Muscle of leg (tissue), 11 donors: ENCODE data around the gene NOTCH4. TPM values are rescaled to one million over a fixed set of nuclear protein-coding genes. Genes with fewer than 3 reads are reported as not detected.
A peak's percentile ranks its signal among the peaks of the same experiment; 100 is the strongest.
"Not testable (repeated sequence)": the region's sequence is repeated elsewhere in the genome, so short reads cannot be mapped to it uniquely, and the experiment has no call there.

ENCODE experiments used
- DNase-seq: peaks from one replicate; pipeline ENCODE4 v3.0.0; 2013
- H3K27ac ChIP-seq: one replicate; pipeline ENCODE4 v1.5.1; 2013; ENCODE audit warnings: mild to moderate bottlenecking, low read length, control low read depth
- H3K27me3 ChIP-seq: one replicate; pipeline ENCODE4 v1.6.1; 2013; ENCODE audit warnings: low read length; ENCODE audit not compliant: control insufficient read depth, insufficient read depth
- H3K36me3 ChIP-seq: one replicate; pipeline ENCODE4 v1.6.1; 2013; ENCODE audit warnings: low read length; ENCODE audit not compliant: control insufficient read depth, insufficient read depth
- H3K4me1 ChIP-seq: one replicate; pipeline ENCODE4 v1.6.1; 2013; ENCODE audit warnings: low read length; ENCODE audit not compliant: control insufficient read depth, insufficient read depth
- H3K4me3 ChIP-seq: one replicate; pipeline ENCODE4 v1.5.1; 2013; ENCODE audit warnings: low read length, control low read depth
- H3K9me3 ChIP-seq: replicated peaks from 2 replicates; pipeline ENCODE4 v1.6.1; 2013; ENCODE audit warnings: low read depth, low read length; ENCODE audit not compliant: control insufficient read depth
- WGBS: methylation state at CpG from one replicate; pipeline ENCODE4 v1.1.5; 2013; ENCODE audit warnings: missing lambda C conversion rate; ENCODE audit not compliant: insufficient coverage; 5-methylcytosine and 5-hydroxymethylcytosine counted together
- polyA plus RNA-seq, 8 donors: library from polyadenylated mRNA; unstranded; fragments of 120-200 nt; gene quantifications; one replicate each; pipeline versions ENCODE4 v1.2.1 to v1.2.3, GENCODE V29; 2013; ENCODE audit warnings: inconsistent platforms in 1 of 8, low replicate concordance in 1 of 8; ENCODE audit not compliant: insufficient read length in 8 of 8, insufficient read depth in 1 of 8
- total RNA-seq: library from RNA; stranded (reverse); fragments of 120-200 nt; gene quantifications from one replicate; pipeline ENCODE4 v1.2.4, GENCODE V29; 2013

NOTCH4 gene
- total and polyA plus RNA-seq, 9 donors, result 14.0 to 30.4 (median 22.8) TPM

- peaks cover 61% of the 10 kb centered on the region for H3K4me1 ChIP-seq
- DNase-seq, result peak; percentile 70
Measured at GRCh38 chr6:32188381-32189068, 35.3 kb downstream of the NOTCH4 start.

GRCh38 chr6:32187725-32188380, 36.0 kb downstream of the NOTCH4 start:
- 75% methylated on average over 3 of the region's 18 CpGs for WGBS
- DNase-seq, result peak; percentile 22
- H3K27me3 ChIP-seq, H3K9me3 ChIP-seq: not testable (repeated sequence)
- Histone ChIP-seq H3K36me3 (peaks cover 39% of the 10 kb centered on the region), H3K4me1 (peaks cover 61% of the 10 kb centered on the region), H3K27ac (peak overlapping the region; percentile 75), H3K4me3 (peak overlapping the region; percentile 80)

More at GRCh38 chr6:32188381-32189068, 35.3 kb downstream of the NOTCH4 start:
- Histone ChIP-seq H3K9me3 (no peaks in the 10 kb centered on the region), H3K4me3 (peak overlapping the region; percentile 80), H3K27ac (peak overlapping the region; percentile 96), H3K27me3 (no peaks in the 10 kb centered on the region), H3K36me3 (peaks cover 32% of the 10 kb centered on the region)
- 4% methylated on average over 10 of the region's 13 CpGs for WGBS

- H3K4me3 ChIP-seq, result no peak overlapping the region
- WGBS, result 76% methylated on average over 6 of the region's 12 CpGs
- peak overlapping the region; percentile 75 for H3K27ac ChIP-seq
- peaks cover 55% of the 10 kb centered on the region for H3K4me1 ChIP-seq
- H3K36me3 ChIP-seq, result peaks cover 46% of the 10 kb centered on the region
- peak; percentile 17 for DNase-seq
- no peaks in the 10 kb centered on the region for H3K27me3 ChIP-seq
- no peaks in the 10 kb centered on the region for H3K9me3 ChIP-seq
Measured at GRCh38 chr6:32187009-32187709, 36.7 kb downstream of the NOTCH4 start.

- H3K9me3 ChIP-seq, H3K27me3 ChIP-seq, H3K4me3 ChIP-seq: not testable (repeated sequence)
- peaks cover 49% of the 10 kb centered on the region for H3K36me3 ChIP-seq
- peaks cover 48% of the 10 kb centered on the region for H3K4me1 ChIP-seq
- peak overlapping the region; percentile 36 for H3K27ac ChIP-seq
- peak; percentile 11 for DNase-seq
- WGBS, result 57% methylated on average over 6 of the region's 10 CpGs
Measured at GRCh38 chr6:32186151-32186840, 37.6 kb downstream of the NOTCH4 start.

- not testable (repeated sequence) for H3K4me3 ChIP-seq, H3K9me3 ChIP-seq, H3K27me3 ChIP-seq
- DNase-seq, result peak; percentile 84
- Histone ChIP-seq H3K27ac (peak overlapping the region; percentile 36), H3K36me3 (peaks cover 55% of the 10 kb centered on the region), H3K4me1 (peaks cover 42% of the 10 kb centered on the region)
- 29% methylated on average over 1 of the region's 11 CpGs for WGBS
Measured at GRCh38 chr6:32185681-32186131, 38.2 kb downstream of the NOTCH4 start.

- WGBS, result 100% methylated on average over 2 of the region's 6 CpGs
- Histone ChIP-seq H3K9me3 (no peaks in the 10 kb centered on the region), H3K36me3 (peaks cover 61% of the 10 kb centered on the region), H3K27me3 (no peaks in the 10 kb centered on the region), H3K4me3 (no peak within 1 kb of the TSS), H3K27ac (peak within 1 kb of the TSS; percentile 9), H3K4me1 (peaks cover 46% of the 10 kb centered on the region)
- peak; percentile 11 for DNase-seq
Measured at GRCh38 chr6:32184084-32184640, 39.7 kb downstream of the NOTCH4 start, which contains the start of gene AGER. TSS of gene AGER (minus strand) at chr6:32184253. CDS start at chr6:32184222, 31 bp downstream.

GRCh38 chr6:32183483-32184083, 40.3 kb downstream of the NOTCH4 start:
- Histone ChIP-seq H3K4me1 (peaks cover 46% of the 10 kb centered on the region), H3K36me3 (peaks cover 61% of the 10 kb centered on the region)
- peak; percentile 33 for DNase-seq

GRCh38 chr6:32183030-32183429, 40.8 kb downstream of the NOTCH4 start:
- 100% methylated on average over 1 of the region's 3 CpGs for WGBS
- peak; percentile 6 for DNase-seq
- Histone ChIP-seq H3K27ac (peak overlapping the region; percentile 9), H3K4me1 (peaks cover 42% of the 10 kb centered on the region), H3K36me3 (peaks cover 60% of the 10 kb centered on the region), H3K9me3 (no peaks in the 10 kb centered on the region), H3K27me3 (no peaks in the 10 kb centered on the region), H3K4me3 (no peak overlapping the region)

More at GRCh38 chr6:32183483-32184083, 40.3 kb downstream of the NOTCH4 start:
- Histone ChIP-seq H3K9me3 (no peaks in the 10 kb centered on the region), H3K27me3 (no peaks in the 10 kb centered on the region), H3K27ac (peak overlapping the region; percentile 9), H3K4me3 (no peak overlapping the region)
- WGBS, result 60% methylated on average over 10 of the region's 15 CpGs

GRCh38 chr6:32182555-32182981, 41.3 kb downstream of the NOTCH4 start:
- Histone ChIP-seq H3K9me3 (no peaks in the 10 kb centered on the region), H3K4me1 (peaks cover 38% of the 10 kb centered on the region), H3K27me3 (no peaks in the 10 kb centered on the region), H3K27ac (no peak overlapping the region), H3K4me3 (no peak overlapping the region), H3K36me3 (peaks cover 55% of the 10 kb centered on the region)
- 76% methylated on average over 9 of the region's 10 CpGs for WGBS
- peak; percentile 17 for DNase-seq
